Neural cell (in vitro differentiated cells): Measurements from ENCODE around the gene RAD51B.

Experiments used
- CTCF ChIP-seq: fragments of 450-650 bp; IDR thresholded peaks from 2 replicates; pipeline ENCODE4 v1.5.1; 2014; ENCODE audit warnings: antibody characterized with exemption, mild to moderate bottlenecking, moderate library complexity; ENCODE audit not compliant: poor library complexity, severe bottlenecking
- EP300 ChIP-seq: fragments of 450-650 bp; conservative IDR thresholded peaks from 2 replicates; pipeline ENCODE4 v1.6.1; 2014; ENCODE audit warnings: antibody characterized with exemption, mild to moderate bottlenecking, moderate library complexity; ENCODE audit not compliant: poor library complexity, severe bottlenecking
- EZH2 ChIP-seq: fragments of 200-600, 300-800 bp; shearing (Covaris generic), sonication (generic); IDR thresholded peaks from 2 replicates; pipeline ENCODE4 v1.6.1; 2014; ENCODE audit warnings: antibody characterized with exemption, low read length, borderline replicate concordance, mild to moderate bottlenecking; ENCODE audit not compliant: insufficient read depth, poor library complexity, severe bottlenecking
- RAD21 ChIP-seq: fragments of 450-650 bp; conservative IDR thresholded peaks from 2 replicates; pipeline ENCODE4 v1.6.1; 2014; ENCODE audit warnings: antibody characterized with exemption, mild to moderate bottlenecking, moderate library complexity
- REST ChIP-seq: IDR thresholded peaks from 2 replicates; pipeline ENCODE4 v1.6.1; 2012; ENCODE audit warnings: borderline replicate concordance
- SMC3 ChIP-seq: fragments of 450-650 bp; conservative IDR thresholded peaks from 2 replicates; pipeline ENCODE4 v1.6.1; 2014; ENCODE audit warnings: antibody characterized with exemption, mild to moderate bottlenecking, moderate library complexity; ENCODE audit not compliant: poor library complexity

- TF ChIP-seq CTCF (no peak), REST (no peak), SMC3 (no peak), RAD21 (no peak), EZH2 (no peak), EP300 (no peak)
Observed at GRCh38 chr14:68281497-68281896, 461.9 kb downstream of the RAD51B start.
